ENCODE measurements around the gene FERMT2. TPM values are rescaled to one million over a fixed set of nuclear protein-coding genes. Genes with fewer than 3 reads are reported as not detected.
A peak's percentile ranks its signal among the peaks of the same experiment; 100 is the strongest.

The FERMT2 gene
- total RNA-seq, 1 experiment from 2014 or later = 33.3 TPM

DNA sequence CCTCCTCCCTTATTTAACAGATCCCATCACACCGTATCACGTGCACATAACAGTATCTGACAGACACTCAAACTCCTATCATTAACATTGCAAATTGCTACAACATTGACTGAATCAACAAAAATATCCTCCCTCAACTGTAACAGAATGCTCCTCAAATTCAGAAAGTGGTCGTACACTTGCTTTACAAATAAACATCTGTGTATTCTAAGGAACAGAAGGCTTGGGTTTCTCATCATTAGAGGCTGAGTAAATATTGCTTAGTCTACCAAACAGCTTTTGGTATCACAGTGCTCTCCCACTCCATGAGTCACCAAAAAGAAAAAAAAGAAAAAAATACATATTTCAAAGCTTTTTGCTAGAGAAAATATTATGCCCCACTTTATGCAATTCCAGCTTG, 23.9 kb downstream of the FERMT2 start:
- no TSS peak for BruUV-seq (replicated peaks)
- H3K9me3 ChIP-seq (ENCODE audit: control insufficient read depth, insufficient read depth, low read depth, low read length) = no peaks in the 10 kb centered on the region
- CTCF ChIA-PET = no interaction called here
- no peak overlapping the region for H3K27ac ChIP-seq (ENCODE audit: low read length)
- H3K27me3 ChIP-seq (ENCODE audit: control insufficient read depth, insufficient read depth, low read length) = no peaks in the 10 kb centered on the region
- no peak for ATAC-seq
- H3K36me3 ChIP-seq (ENCODE audit: control insufficient read depth, insufficient read depth, low read length) = no peaks in the 10 kb centered on the region
- in situ Hi-C loops (cut with HindIII; ENCODE audit: low pct_unique_long_range_greater_than_20kb, low sequenced_read_pairs) = no loop called here
- TF ChIP-seq TCF7L2 (IDR thresholded peaks at IDR 0.05; ENCODE audit: low read depth, low read length) = no peak
- TF ChIP-seq, protein P1, sequence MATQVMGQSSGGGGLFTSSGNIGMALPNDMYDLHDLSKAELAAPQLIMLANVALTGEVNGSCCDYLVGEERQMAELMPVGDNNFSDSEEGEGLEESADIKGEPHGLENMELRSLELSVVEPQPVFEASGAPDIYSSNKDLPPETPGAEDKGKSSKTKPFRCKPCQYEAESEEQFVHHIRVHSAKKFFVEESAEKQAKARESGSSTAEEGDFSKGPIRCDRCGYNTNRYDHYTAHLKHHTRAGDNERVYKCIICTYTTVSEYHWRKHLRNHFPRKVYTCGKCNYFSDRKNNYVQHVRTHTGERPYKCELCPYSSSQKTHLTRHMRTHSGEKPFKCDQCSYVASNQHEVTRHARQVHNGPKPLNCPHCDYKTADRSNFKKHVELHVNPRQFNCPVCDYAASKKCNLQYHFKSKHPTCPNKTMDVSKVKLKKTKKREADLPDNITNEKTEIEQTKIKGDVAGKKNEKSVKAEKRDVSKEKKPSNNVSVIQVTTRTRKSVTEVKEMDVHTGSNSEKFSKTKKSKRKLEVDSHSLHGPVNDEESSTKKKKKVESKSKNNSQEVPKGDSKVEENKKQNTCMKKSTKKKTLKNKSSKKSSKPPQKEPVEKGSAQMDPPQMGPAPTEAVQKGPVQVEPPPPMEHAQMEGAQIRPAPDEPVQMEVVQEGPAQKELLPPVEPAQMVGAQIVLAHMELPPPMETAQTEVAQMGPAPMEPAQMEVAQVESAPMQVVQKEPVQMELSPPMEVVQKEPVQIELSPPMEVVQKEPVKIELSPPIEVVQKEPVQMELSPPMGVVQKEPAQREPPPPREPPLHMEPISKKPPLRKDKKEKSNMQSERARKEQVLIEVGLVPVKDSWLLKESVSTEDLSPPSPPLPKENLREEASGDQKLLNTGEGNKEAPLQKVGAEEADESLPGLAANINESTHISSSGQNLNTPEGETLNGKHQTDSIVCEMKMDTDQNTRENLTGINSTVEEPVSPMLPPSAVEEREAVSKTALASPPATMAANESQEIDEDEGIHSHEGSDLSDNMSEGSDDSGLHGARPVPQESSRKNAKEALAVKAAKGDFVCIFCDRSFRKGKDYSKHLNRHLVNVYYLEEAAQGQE (IDR thresholded peaks at IDR 0.05; ENCODE audit: insufficient read depth in 1 of 2, low read depth in 2 of 2, low read length in 1 of 2) = no peak
- no peak for TF ChIP-seq SIN3A (IDR thresholded peaks at IDR 0.05; ENCODE audit: borderline replicate concordance, insufficient read depth, low read depth, low read length)
- TF ChIP-seq, protein P2, sequence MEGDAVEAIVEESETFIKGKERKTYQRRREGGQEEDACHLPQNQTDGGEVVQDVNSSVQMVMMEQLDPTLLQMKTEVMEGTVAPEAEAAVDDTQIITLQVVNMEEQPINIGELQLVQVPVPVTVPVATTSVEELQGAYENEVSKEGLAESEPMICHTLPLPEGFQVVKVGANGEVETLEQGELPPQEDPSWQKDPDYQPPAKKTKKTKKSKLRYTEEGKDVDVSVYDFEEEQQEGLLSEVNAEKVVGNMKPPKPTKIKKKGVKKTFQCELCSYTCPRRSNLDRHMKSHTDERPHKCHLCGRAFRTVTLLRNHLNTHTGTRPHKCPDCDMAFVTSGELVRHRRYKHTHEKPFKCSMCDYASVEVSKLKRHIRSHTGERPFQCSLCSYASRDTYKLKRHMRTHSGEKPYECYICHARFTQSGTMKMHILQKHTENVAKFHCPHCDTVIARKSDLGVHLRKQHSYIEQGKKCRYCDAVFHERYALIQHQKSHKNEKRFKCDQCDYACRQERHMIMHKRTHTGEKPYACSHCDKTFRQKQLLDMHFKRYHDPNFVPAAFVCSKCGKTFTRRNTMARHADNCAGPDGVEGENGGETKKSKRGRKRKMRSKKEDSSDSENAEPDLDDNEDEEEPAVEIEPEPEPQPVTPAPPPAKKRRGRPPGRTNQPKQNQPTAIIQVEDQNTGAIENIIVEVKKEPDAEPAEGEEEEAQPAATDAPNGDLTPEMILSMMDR (IDR thresholded peaks at IDR 0.05) = no peak
- no peak for TF ChIP-seq POLR2AphosphoS5 (IDR thresholded peaks at IDR 0.05; ENCODE audit: low read depth, low read length)
- POLR2A ChIA-PET = interaction anchor here (0.6 kb wide), 1 partner anchor 34 kb away, joined by 4 read pairs; no protein-coding TSS in a partner anchor
- intact Hi-C loops (cut with micrococcal nuclease; ENCODE audit: unreplicated experiment) = no loop called here
- DNase-seq (ENCODE audit: low read depth, low spot score) = no peak
- peaks cover 17% of the 10 kb centered on the region for H3K4me1 ChIP-seq (ENCODE audit: control insufficient read depth, insufficient read depth, low read length)
- no peak overlapping the region for H3K4me3 ChIP-seq (ENCODE audit: low read depth in 2 of 2, low read length in 2 of 2)

DNA sequence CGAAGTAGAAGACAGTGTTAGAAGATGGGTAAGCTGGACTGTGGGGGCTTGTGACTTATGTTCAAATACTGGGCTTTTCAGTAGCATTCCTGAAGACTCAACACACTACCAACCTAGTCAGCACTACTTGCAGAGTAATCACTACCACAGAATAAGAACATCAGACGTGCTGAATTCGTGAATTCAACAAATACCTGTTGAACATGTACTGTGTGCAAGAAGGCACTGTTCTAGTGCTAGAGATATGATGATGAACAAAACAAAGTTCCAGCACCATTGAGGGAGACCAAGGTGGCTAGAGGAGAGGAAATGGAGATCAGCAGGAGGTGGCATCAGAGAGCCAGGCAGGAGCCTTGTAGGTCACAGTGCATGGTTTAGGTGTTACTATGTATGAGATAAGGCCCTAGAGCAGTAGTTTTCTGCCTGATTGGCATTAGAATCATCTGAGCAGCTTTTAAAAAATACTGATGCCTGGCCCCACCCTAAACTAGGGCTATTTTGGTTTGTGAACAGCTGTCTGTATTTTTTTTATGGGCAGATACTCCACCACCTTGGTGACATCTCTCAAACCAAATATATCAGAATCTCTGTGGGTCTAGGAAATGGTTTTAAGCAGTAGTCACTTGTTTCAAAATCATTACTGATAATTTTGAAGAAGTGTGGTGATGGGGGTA, 26.8 kb downstream of the FERMT2 start:
- H3K27ac ChIP-seq (ENCODE audit: low read length) = no peak overlapping the region; the same call in 1 of the 2 replicates
- in situ Hi-C loops (cut with HindIII; ENCODE audit: low pct_unique_long_range_greater_than_20kb, low sequenced_read_pairs) = no loop called here
- CTCF ChIA-PET = no interaction called here
- H3K36me3 ChIP-seq (ENCODE audit: control insufficient read depth, insufficient read depth, low read length) = no peaks in the 10 kb centered on the region; the same call in 1 of the 2 replicates
- POLR2A ChIA-PET = no interaction called here
- ATAC-seq (peak; percentile 80), DNase-seq (ENCODE audit: low read depth, low spot score) (no peak)
- no peak overlapping the region for H3K4me3 ChIP-seq (ENCODE audit: low read depth in 2 of 2, low read length in 2 of 2)
- H3K9me3 ChIP-seq (ENCODE audit: control insufficient read depth, insufficient read depth, low read depth, low read length) = no peaks in the 10 kb centered on the region
- TF ChIP-seq, protein P2 (IDR thresholded peaks at IDR 0.05) = peak; percentile 56
- TF ChIP-seq POLR2AphosphoS5 (IDR thresholded peaks at IDR 0.05; ENCODE audit: low read depth, low read length) = no peak
- BruUV-seq (replicated peaks) = no TSS peak
- intact Hi-C loops (cut with micrococcal nuclease; ENCODE audit: unreplicated experiment) = no loop called here
- H3K27me3 ChIP-seq (ENCODE audit: control insufficient read depth, insufficient read depth, low read length) = no peaks in the 10 kb centered on the region
- H3K4me1 ChIP-seq (ENCODE audit: control insufficient read depth, insufficient read depth, low read length) = peaks cover 26% of the 10 kb centered on the region
